GM21737 (cell line): Measurements from ENCODE around the gene BTRC.
"Not testable (repeated sequence)": the region's sequence is repeated elsewhere in the genome, so short reads cannot be mapped to it uniquely, and the experiment has no call there.

ENCODE experiments used
- ATAC-seq: cut with Tn5 transposase; IDR thresholded peaks from one replicate; pipeline ENCODE4 v1.9.1; 2021; ENCODE audit warnings: mild to moderate bottlenecking, moderate library complexity; ENCODE audit not compliant: unreplicated experiment

Gene BTRC

DNA sequence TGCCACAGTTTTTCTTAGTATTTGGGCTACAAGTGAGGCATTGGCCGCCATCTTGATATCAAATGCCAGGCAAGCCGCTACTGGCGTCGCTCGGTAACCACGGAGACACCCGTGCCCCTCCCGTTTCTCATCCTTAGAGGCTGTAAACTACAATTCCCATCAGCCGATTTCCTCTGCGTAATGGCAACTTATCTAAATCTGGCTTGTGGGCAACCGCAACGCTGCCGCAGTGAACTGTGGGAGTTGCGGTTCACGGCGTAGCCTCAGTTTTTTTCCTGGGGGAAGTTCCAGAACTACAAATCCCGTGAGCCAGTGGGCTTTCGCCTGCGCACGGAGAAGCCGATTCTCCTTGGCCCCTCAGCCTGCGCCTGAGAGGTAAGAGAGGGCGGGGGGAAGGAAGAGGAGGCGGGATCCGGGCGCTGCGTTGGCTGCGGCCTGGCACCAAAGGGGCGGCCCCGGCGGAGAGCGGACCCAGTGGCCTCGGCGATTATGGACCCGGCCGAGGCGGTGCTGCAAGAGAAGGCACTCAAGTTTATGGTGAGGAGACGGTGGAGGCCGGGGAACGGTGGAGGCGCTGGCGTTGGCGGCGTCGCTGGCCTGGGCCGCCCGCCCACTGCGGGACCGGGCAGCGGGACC, at the start of gene BTRC:
TSS of gene BTRC (plus strand) at position 474 of the 636 bp plus-strand sequence. CDS start at position 490, 16 bp downstream.
- peak; percentile 96 for ATAC-seq

DNA sequence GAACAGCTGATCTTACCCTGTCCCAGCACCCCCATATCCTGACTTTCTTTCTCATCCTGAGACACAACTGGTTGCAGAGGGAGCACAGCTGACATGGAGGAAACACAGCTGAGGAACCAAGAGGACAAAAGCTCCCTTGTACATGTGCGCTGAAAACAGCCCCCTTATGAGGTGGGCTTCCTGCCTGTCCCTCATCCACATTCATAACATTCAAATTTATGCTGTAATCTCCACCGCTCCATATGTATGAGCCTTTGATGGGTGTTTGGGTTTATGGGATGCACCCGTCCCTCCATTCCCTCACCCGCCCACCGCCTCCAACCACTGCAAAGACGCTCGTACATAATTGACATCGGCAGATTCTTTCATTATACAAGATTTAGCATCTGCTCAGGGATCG, 49.6 kb upstream of the BTRC start:
- no peak for ATAC-seq

DNA sequence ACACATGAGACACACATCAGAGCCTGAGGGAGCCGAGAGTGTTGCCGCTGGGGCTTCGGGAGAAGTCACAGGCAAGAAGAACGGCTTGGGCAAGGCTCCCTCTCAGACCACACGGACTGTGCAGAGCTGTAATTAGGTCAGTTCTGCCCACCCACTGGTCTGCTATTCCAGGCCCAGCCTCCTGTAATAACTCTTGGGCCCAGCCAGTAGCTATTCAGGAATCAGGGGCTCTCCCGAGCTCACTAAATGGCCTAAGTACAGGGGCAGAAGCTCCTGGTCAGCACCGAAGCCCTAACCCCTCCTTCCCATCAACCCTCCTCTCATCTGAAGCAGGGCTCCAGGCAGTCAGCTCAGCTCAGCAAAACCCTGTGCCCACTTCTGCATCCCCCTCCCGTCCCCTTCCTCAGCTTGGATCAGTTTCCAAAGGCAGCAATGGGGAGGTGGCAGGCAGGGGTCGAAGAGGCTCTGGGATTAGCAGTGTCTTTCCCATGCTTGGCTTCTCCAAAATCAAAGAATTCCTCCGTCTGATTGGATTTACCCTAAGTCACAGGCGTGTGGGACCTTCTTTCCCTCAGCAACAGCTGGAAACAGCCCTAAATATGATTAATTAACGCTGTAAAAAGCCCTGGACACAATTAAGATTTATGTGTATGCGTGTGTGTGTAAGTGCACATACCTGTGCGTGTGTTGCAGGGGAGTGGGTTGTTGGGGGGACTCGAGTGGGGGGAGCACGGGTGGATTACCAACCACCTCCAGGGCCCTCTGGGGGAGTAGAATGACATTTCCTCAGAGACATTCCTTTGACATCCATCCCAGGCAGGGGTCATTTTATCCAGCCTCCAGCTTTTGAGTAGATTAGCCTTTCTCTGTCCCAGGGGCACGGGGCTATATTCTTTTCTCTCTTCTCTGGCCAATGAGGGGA, 48.4 kb upstream of the BTRC start:
- no peak for ATAC-seq

DNA sequence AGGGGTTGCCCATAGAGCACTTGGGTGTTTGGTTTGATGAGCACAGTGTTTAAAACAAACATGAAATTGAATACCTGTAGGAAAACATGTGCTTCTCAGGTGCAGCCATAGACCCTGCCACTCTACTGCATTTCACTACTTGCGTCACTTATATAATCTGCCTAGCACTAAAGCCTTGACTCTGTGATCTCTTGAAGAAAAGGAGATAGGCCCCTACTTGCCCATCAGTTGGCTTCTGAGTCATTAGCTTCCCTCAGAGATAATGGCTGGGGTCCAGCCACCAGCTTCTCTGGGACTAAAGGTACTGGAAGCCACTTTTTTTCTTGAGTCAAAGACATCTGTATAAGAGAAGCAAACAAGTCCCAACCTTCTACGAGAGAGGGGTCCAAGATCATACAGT, 45.9 kb upstream of the BTRC start:
- ATAC-seq: no peak

DNA sequence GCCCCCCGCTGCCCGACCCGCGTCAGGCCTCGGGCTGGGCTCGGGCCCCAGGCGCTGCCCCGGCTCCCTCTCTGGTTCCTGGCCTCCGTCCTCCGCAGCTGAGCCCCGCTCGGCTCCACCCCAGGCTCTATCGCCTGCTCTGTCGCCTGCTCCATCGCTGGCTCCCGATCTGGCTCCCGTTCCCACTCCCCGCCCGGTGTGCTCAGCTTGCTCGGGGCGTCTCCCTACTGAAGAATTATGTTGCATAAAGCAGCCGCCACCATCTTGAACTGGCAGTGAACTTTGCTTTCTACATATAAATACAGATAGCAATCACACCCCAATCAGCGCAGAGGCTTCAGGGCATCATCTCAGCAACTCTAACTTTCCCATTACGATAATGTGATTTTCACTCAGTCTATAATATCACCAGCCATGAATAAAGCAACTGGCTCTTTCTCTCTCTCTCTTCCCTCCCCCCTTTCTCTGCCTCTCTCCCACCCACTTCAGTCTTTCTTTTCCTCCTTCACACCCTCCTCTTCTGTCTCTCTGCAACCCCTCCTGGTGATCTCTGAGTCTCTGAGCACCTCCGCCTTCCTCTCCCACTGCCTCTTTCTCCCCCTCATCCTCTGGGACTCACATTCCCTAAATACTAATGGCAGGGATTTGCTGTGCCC, 43.3 kb upstream of the BTRC start:
- ATAC-seq: no peak

GRCh38 chr10:101311185-101312066, 42.5 kb upstream of the BTRC start:
- ATAC-seq: no peak

DNA sequence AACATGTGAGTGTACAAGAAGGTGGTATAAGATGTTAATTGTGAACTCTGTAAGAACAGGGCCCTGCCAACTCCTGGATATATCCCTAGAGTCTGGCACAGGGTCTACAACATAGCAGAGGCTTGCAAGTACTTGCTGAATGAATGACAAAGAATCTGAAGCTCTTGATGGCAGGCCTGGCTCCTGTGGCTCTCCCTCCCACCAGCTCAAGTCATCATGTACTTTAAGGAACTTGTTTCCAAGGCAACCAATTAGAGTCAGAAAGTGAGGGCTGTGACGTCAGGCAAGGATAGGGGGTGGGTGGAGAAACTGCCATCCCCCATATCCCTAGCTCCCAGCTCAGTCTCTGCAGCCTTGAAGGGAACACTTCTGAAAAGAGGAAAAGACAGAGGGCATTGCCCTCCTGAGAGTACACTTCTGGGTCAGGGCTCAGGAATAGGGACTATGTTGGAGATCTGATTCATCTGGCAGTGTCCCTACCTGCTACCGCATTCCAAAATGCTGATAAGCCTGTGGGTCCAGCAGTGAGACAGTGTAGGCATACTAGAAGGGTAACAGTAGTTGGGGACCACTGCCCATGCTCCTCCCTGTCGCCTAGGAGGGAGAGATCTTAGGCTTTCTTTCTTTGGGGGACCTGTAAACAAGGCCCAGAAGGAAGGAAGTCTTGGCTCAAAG, 34.6 kb upstream of the BTRC start:
- no peak for ATAC-seq

- ATAC-seq: no peak
These were observed 32.9 kb upstream of the BTRC start for GRCh38 chr10:101321073-101321472.

- no peak for ATAC-seq
These were observed 31.5 kb upstream of the BTRC start for GRCh38 chr10:101322266-101323108.

- ATAC-seq: no peak
These were observed 30.5 kb upstream of the BTRC start for GRCh38 chr10:101323495-101323894.

DNA sequence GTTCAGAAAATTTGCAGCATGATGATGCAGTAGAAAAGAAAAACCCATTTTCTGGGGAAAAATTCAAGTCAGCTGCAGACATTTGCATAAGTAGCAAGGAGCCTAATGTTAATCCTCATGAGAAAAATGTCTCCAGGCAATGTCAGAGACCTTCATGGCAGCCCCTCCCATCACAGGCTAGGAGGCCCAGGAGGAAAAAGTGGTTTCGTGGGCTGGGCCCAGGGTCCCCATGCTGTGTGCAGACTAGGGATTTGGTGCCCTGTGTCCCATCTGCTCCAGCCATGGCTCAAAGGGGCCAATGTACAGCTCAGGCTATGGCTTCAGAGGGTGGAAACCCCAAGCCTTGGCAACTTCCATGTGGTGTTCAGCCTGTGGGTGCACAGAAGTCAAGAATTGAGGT, 26.5 kb upstream of the BTRC start:
- not testable (repeated sequence) for ATAC-seq

- ATAC-seq: no peak
These were observed 24.5 kb upstream of the BTRC start for GRCh38 chr10:101329341-101330032.

DNA sequence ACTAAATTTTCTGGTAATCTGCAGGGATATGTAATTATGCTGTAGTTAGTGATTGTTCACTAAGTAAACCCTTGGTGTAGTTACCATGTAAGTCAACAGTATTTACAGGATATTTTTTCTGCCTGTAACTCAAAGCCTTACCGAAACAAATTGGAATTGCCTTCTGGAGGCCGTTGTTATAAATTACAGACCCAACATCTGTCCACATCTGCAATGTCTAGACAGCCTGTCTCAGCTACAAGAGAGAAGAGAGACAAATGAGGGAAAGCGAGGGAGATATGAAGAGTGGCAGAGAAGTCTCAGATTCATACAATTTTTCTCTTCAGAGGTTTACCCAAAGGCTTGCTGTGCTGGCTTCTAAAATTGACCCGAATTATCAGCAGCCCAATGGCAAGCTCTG, 23.7 kb upstream of the BTRC start:
- no peak for ATAC-seq

DNA sequence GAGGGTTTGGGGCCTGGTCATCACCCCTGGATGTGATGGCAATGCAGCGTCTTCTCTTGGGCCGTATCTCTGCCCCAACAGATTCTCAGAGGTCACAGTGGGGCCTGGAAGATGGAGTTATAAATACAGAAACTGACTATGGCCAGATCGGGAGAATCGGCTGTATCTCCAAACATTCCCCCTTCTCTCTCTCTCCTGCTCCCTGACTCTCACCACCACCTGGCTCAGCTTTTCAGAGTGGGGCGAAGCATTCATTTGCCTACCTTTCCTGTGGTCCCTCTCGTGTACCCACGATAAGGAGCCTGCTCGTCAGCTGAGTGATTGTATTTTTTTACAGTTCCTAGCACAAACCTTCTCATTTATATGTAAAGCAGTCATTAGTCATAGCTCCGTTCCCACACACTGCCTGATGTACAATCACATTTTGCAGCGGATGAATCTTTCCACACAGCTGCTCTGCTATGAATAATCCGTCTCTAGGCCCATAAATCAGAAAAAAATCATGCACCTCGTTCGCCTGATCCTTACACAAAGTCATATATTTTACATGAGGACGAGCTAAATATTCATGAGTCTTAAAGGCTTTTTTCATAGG, 23.2 kb upstream of the BTRC start:
- no peak for ATAC-seq

DNA sequence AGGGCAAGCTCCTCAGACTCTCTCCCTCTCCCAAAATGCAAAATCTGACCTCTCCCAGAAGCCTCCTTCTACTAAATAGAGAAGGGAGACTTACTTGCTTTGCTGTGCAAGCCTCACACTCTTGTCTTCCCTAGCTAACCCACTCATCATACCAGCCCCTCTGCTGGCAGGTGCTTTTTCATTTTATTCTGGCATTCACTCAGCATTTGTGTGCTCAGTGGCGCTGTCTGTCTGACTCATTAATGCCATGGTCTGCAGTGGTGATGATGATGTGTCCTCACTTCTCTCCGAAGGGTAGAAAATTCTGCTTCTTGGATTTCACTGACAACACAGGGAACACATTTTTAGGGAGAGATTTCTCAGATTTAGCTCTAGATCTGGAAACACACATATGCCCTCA, 22.0 kb upstream of the BTRC start:
- no peak for ATAC-seq

- not testable (repeated sequence) for ATAC-seq
These were observed 19.7 kb upstream of the BTRC start for GRCh38 chr10:101334259-101334658.

- no peak for ATAC-seq
These were observed 17.6 kb upstream of the BTRC start for GRCh38 chr10:101336382-101336781.

DNA sequence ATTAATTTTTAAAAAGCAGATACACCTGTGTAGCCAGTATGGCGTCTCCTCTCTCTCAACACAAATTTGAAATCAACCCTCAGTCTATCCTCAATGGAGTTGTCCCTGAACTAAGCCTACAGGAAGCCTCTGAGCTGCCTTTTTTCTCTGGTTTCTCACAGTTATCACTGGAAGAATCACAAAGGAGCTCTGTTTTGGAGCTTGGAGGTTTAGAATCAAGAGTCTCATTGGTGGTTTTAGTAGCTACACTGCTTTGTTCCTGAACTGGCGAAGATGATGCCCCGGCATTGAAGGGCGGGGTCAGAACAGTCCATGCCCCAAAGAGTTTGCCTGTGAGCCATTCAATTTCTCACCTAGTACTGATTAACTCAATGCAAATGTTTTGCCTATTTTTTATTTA, 16.1 kb upstream of the BTRC start:
- ATAC-seq: no peak
